ENCODE data around the gene SLCO4A1. TPM values are rescaled to one million over a fixed set of nuclear protein-coding genes. Genes with fewer than 3 reads are reported as not detected.
A peak's percentile ranks its signal among the peaks of the same experiment; 100 is the strongest.

Gene SLCO4A1
- total and polyA plus RNA-seq, 11 donors, result 1.00 to 54.0 (median 11.5) TPM

DNA sequence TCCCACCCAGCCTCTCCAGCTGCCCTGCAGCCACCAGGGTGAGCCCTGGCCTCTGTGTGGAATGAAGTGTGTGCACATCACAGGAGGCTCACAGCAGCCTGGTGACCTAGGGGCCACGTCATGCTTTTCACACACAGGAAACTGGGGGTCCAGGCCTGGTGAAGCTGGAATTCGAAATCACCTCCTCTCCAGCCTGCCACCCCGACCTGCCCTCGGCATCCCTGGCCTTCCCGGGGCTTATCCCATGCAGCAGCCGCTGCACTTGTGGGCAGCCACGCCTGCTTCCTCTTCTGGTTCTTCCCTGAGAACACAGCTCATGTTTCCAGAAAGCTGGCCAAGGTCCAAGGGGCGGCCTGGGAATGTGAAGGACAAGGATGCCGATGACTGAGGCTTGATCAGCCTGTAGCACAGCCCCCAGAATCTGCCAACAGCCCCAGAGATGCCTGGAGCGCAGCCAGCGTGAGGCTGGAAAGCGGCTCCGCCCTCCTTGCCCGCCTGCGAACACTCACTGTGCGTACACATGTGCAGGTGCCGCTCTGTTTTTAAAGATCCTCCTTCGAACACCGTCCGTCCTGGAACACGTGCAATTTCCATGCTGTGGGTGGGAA is 62.1 kb downstream of the SLCO4A1 start:
- Histone ChIP-seq H3K27ac (peak overlapping the region in 4 of 12 donors; percentile 2 to 67 (median 18)), H3K9me3 (no peaks in the 10 kb centered on the region), H3K4me3 (no peak overlapping the region), H3K27me3 (peaks cover 17 to 31% (median 24%) of the 10 kb centered on the region in 9 donors), H3K4me1 (peaks cover 0 to 35% (median 8%) of the 10 kb centered on the region in 12 donors), H3K36me3 (no peaks in the 10 kb centered on the region)
- intact Hi-C loops (cut with DNase I), result no loop called here
- 7 to 16% (median 13%) methylated on average over 13 to 21 of the region's 21 CpGs for WGBS, 4 donors
- DNase-seq, result peak; percentile 87 to 94 (median 89)
- TF ChIP-seq POLR2A (IDR thresholded peaks at IDR 0.05), result no peak
- TF ChIP-seq CTCF (IDR thresholded peaks at IDR 0.05), result no peak
- ATAC-seq, result peak; percentile 76 to 86 (median 84)

GRCh38 chr20:62705627-62706026 is 63.3 kb downstream of the SLCO4A1 start:
- H3K27ac ChIP-seq, result no peak overlapping the region
- intact Hi-C loops (cut with DNase I), result no loop called here
- H3K27me3 ChIP-seq, result peaks cover 28 to 43% (median 36%) of the 10 kb centered on the region in 9 donors
- TF ChIP-seq CTCF (IDR thresholded peaks at IDR 0.05) (no peak), POLR2A (IDR thresholded peaks at IDR 0.05) (no peak)
- H3K36me3 ChIP-seq, result no peaks in the 10 kb centered on the region
- H3K9me3 ChIP-seq, result no peaks in the 10 kb centered on the region
- WGBS, 4 donors, result 86 to 90% (median 87%) methylated on average over 9 to 16 of the region's 16 CpGs
- DNase-seq (peak in 1 of 5 donors; percentile 61), ATAC-seq (no peak)
- H3K4me1 ChIP-seq, result peaks cover 0 to 35% (median 8%) of the 10 kb centered on the region in 12 donors
- no peak overlapping the region for H3K4me3 ChIP-seq

DNA sequence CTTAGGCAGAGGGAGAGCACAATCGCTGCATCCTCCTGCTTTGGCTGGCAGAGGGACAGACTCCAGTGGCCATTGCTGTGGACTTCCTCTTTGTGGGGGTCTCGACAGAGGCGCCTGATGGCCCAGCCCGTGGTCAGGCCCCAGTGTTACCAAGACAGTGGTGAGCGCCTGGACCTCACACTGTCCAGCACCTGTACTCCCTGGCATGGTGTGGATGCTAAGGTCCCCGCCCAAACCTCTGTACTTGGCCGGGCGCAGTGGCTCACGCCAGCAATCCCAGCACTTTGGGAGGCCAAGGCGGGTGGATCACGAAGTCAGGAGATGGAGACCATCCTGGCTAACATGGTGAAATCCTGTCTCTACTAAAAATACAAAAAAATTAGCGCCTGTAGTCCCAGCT is 64.0 kb downstream of the SLCO4A1 start:
- no peaks in the 10 kb centered on the region for H3K9me3 ChIP-seq
- no peaks in the 10 kb centered on the region for H3K36me3 ChIP-seq
- no peak overlapping the region for H3K27ac ChIP-seq
- no peak overlapping the region for H3K4me3 ChIP-seq
- ATAC-seq (no peak), DNase-seq (peak in 1 of 5 donors; percentile 51)
- H3K4me1 ChIP-seq, result peaks cover 0 to 35% (median 8%) of the 10 kb centered on the region in 12 donors
- WGBS, 4 donors, result 77 to 94% (median 87%) methylated on average over 8 to 12 of the region's 12 CpGs
- H3K27me3 ChIP-seq, result peaks cover 28 to 50% (median 42%) of the 10 kb centered on the region in 9 donors
- TF ChIP-seq POLR2A (IDR thresholded peaks at IDR 0.05) (no peak), CTCF (IDR thresholded peaks at IDR 0.05) (no peak)
- intact Hi-C loops (cut with DNase I), result no loop called here

GRCh38 chr20:62706857-62707256 is 64.6 kb downstream of the SLCO4A1 start:
- H3K27me3 ChIP-seq, result peaks cover 28 to 55% (median 42%) of the 10 kb centered on the region in 9 donors
- 83 to 87% (median 85%) methylated on average over 11 to 12 of the region's 12 CpGs for WGBS, 4 donors
- no peak overlapping the region for H3K27ac ChIP-seq
- peaks cover 0 to 35% (median 8%) of the 10 kb centered on the region in 12 donors for H3K4me1 ChIP-seq
- intact Hi-C loops (cut with DNase I), result no loop called here
- no peak for TF ChIP-seq POLR2A (IDR thresholded peaks at IDR 0.05)
- TF ChIP-seq CTCF (IDR thresholded peaks at IDR 0.05), result no peak
- no peaks in the 10 kb centered on the region for H3K36me3 ChIP-seq
- H3K9me3 ChIP-seq, result no peaks in the 10 kb centered on the region
- peak in 1 of 5 donors; percentile 5 for DNase-seq
- ATAC-seq, result no peak
- no peak overlapping the region for H3K4me3 ChIP-seq
